HG03280 (cell line): ENCODE data around the gene UBA3.

Source experiments
- ATAC-seq: cut with Tn5 transposase; IDR thresholded peaks from one replicate; pipeline ENCODE4 v1.9.1; 2021; ENCODE audit warnings: mild to moderate bottlenecking, moderate library complexity; ENCODE audit not compliant: unreplicated experiment

The UBA3 gene

GRCh38 chr3:69080233-69080920 is at the start of gene UBA3:
Gene UBA3 (minus strand): TSS chr3:69080365. CDS start chr3:69080353, 12 bp downstream.
- ATAC-seq, result peak; percentile 53

DNA sequence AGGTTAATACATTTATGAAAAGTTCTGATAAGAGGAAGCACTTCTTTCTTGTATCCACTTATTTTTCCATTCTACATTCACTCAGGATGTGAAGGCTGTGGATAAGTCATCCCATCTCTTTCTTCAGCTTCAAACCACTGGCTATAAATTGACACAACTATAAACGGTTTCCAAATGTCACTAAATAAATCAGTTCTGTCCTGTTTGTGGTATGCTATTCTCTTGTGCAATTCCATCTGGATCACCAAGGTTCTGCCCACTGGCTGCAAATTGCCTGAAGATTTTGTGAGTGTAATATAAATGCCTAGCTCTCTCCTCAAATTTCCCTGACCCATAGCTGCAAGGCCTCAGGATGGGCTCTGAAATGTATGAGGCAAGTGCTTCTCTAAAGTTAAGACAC is 49.4 kb upstream of the UBA3 start:
- no peak for ATAC-seq

GRCh38 chr3:69128509-69128908 is 48.3 kb upstream of the UBA3 start:
- ATAC-seq, result no peak

DNA sequence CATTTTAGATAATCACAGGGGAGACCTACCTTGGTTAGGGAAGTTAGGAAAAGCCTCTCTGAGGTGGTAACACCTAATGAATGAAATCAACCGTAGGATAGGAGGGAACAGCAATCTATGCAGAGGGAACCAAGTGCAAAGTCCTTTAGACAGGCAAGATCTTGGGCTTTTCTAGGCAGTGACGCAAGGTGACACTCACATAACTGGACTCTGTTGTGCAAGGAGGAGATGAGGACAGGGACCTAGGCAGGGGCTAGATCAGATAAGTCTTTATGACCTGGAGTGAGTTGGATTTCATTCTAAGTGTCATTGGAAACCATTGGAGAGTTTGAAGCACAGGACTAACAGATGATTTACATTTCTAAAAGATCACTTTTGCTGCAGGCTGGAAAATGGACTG is 46.8 kb upstream of the UBA3 start:
- ATAC-seq, result no peak

DNA sequence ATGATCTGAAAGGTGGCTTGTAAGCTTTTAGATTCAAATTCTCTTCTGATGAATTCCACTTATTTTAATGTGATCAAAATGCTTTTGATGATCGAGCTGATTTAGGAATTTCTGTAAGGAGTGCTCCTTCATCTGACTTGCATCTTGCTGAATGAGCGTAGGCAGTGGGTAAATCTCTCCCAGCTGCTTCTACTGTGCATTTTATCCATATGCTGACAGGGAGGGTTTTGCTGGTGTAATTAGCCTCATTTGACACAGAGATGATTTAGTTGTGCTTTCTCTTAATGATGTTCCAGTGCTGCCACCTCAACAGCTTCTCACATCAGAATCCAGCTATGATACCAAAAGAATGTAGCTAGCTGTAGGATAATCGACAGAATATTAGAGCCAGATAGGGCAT is 46.1 kb upstream of the UBA3 start:
- ATAC-seq, result no peak

DNA sequence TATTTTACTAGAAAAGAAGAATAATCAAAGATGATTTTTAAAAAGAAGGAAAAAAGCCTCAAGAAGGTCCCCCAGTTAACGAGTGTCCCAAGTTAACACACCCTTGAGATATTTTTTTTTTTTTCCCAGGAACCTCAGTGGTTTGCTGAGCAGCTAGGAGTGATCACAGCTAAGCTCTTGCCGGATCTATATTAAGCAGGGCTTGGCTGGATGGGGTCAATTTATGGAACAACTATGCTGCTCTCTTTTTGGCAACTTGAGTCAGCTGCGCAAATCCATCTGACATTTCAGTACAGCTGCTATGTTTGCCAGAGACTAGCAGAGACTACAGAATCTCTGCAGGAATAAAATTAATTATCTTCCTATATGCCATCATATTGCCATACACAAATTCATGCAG is 42.2 kb upstream of the UBA3 start, which contains the start of gene LMOD3:
TSS of gene LMOD3 (minus strand) at position 193 of the 400 bp plus-strand sequence. CDS start 209 bp downstream, outside the sequence.
- no peak for ATAC-seq

GRCh38 chr3:69121950-69122349 is 41.8 kb upstream of the UBA3 start:
- no peak for ATAC-seq

DNA sequence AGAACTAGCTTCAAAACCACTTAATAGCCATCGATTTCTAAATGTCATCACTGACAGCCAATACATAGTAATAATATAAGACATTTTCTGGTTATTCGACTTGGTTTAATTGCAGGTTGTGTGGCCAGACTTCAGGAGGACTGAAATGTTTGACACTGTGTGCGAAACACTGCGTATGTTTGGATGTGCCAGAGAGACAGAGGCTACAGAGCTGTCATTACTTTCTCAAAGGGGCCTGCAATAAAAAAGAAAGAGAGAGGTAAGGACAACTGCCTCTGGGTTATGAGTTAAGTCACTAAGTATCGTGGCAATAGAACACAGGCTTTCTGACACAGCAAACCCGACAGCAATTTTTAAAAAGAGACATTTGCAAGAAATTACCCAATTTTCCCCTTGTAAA is 41.3 kb upstream of the UBA3 start:
- ATAC-seq, result no peak

DNA sequence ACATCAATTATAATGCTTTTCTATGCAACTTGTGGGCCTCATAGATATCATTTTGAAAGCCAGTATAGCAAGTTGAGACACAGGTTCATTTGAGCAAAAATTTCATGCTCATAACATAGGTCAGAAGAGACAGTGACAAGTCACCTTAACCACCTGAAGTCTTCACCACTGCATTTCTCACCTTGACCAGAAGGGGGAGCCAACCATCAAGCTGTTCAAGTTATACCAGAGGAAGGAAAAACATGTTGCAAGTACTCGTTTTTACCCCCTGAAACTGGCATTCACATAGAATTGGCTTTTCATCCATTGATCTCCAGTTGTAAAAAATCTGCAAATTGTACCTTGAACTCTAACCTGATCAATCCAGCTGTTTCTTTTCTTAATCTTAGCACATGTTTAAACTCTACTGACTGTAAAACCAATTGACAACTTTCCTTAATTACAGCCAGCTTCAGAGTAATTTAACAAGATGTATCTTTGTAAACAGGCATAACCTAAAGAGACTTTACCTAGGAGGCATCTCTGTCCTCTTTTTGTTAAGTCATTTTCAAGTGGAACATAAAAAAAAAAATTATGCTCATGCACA is 40.8 kb upstream of the UBA3 start:
- peak; percentile 83 for ATAC-seq

DNA sequence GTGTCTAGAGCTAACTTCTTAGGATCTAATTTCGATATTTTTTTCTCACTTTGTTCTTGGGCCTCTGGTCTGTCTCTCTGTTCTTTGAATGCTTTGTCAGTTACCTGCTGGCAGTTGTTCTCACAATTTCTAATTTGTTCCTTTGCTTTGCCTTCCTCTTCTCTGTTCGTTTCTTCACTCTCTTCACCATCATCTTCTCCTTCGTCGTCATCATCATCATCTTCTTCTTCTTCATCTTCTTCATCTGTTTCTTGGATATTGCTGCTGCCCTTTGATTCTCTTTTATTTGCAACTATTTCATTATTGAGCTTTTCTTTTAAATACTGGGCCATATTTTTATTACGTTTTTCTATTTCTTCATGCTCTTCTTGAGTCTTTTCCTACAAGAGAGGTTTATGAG is 39.5 kb upstream of the UBA3 start:
- ATAC-seq, result no peak

GRCh38 chr3:69119138-69119537 is 39.0 kb upstream of the UBA3 start:
- no peak for ATAC-seq

- ATAC-seq, result no peak
Observed at GRCh38 chr3:69118555-69118954, 38.4 kb upstream of the UBA3 start.

DNA sequence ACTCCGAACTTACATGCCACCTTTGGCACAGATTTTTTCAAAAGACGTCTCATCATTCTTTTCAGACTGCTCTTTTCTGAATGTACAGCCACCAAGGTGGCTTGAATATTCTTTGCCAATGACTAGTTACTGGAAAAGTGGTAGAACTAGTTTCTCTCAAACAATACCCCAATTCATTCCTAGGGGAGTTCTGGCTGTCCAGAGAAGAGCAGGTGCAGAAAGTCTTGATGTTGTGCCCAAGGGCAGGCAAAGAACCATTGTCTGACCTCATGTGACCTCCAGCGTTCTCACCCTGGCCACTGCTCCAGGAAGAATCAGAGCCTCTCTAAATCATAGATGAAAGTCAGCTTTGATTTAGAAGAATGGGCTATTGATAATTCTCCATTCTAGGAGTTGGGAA is 36.7 kb upstream of the UBA3 start:
- no peak for ATAC-seq

- no peak for ATAC-seq
Observed at GRCh38 chr3:69116162-69116561, 36.0 kb upstream of the UBA3 start.

DNA sequence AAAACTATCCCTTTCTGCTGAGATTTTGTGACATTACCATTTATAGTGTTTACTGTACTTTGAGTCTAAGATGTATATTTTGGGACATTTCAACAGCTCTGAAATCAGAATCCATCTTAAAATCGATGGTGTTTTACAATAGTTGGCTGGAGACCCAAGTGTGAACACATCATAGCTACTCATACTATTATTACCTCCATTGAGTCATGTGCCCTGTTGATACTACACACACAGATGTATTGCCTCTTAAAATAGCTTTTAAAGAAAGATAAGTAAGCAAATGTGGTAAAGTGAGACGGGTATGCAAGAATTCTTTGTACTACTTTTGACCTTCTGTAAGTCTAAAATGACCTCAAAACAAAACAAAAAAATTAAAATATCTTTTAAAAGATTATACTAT is 35.6 kb upstream of the UBA3 start:
- ATAC-seq, result no peak

DNA sequence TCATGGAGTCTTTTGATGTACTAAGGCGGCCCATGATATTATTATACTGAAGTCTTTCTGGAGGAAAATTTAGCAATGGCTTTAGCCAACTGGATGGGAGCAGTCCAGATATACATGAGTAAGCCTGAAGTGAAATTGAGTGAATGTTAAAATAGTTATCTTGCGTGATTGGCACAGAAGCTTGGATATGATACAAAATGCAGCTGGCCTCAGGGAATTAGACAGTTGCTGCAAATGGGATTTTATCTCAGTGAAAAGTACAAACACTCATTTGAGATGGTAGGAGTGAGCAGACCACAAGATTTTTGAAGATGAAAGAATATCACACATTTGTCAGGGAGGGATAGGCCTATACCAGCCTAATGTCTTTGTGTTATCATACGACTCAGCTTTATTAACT is 33.4 kb upstream of the UBA3 start:
- no peak for ATAC-seq

DNA sequence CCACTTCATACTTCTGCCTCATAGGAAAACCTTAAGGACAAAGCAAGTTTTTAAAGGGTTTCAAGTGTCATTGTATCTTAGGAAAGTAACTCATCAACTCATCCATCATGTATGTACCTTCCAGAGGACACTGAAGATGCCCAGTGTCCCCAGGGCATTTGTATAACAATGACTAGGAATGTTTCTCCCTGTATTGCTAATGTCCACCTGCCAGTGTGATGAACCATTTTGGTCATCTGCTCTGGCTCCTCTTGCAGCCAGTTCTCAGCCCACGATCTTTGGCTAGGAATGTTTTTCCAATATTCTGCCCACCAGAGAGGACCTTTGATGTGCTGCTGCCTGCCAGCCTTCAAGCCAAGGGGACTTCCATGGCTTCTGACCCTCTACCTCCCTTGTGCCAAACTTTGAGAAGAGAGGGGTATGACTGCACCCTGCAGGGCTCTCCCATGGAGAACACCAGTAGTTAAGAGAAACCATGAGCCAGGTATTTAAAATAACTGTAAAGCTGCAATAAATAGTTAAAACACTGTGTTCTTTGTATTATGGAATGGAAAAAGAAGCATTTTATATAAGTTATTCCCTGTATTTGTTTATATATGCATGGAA is 30.9 kb upstream of the UBA3 start:
- ATAC-seq, result no peak

- no peak for ATAC-seq
Observed at GRCh38 chr3:69108811-69109210, 28.6 kb upstream of the UBA3 start.

- no peak for ATAC-seq
Observed at GRCh38 chr3:69107841-69108240, 27.7 kb upstream of the UBA3 start.

DNA sequence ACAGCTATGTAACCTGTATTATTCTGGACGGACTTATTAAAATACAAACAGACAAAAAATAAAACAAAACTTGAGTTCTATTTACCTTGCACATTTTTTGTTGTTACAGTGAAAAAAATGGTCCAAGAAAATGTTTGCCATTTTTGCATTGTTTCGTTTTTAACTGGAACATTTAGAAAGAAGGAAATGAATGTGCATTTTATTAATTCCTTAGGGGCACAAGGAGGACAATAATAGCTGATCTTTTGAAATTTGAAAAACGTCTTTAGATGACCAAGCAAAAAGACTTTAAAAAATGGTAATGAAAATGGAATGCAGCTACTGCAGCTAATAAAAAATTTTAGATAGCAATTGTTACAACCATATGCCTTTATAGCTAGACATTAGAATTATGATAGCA is 25.2 kb upstream of the UBA3 start:
- ATAC-seq, result no peak

DNA sequence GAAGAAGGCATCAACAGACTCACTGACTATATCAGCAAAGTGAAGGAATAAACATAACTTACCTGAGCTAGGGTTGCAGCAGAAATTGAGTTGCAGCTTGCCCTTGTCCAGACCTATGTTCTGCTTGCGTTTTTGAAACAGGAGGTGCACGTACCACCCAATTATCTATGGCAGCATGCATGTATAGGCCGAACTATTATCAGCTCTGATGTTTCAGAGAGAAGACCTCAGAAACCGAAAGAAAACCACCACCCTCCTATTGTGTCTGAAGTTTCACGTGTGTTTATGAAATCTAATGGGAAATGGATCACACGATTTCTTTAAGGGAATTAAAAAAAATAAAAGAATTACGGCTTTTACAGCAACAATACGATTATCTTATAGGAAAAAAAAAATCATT is 24.4 kb upstream of the UBA3 start:
- ATAC-seq, result no peak

- no peak for ATAC-seq
Observed at GRCh38 chr3:69103123-69103522, 23.0 kb upstream of the UBA3 start.
